ENCODE measurements around the gene CLCNKB.
A peak's percentile ranks its signal among the peaks of the same experiment; 100 is the strongest.

GRCh38 chr1:16055613-16056520, 12.3 kb downstream of the CLCNKB start:
- peak; percentile 83 for TF ChIP-seq CTCF (IDR thresholded peaks at IDR 0.05; ENCODE audit: low read depth, low read length, poor library complexity, severe bottlenecking)
- no peak for TF ChIP-seq EZH2phosphoT487 (IDR thresholded peaks at IDR 0.05; ENCODE audit: borderline replicate concordance, low read length)

Data from DOHH2 (cell line).